Progenitor cell of endocrine pancreas (in vitro differentiated cells): ENCODE results near the gene MAP1LC3A. TPM values are rescaled to one million over a fixed set of nuclear protein-coding genes. Genes with fewer than 3 reads are reported as not detected.

Experiments
- DNase-seq: peaks from one replicate; pipeline ENCODE4 v3.0.0; 2021; ENCODE audit warnings: low spot score; ENCODE audit not compliant: unreplicated experiment
- H3K27ac Mint-ChIP-seq: 2 replicates; pipeline ENCODE4 v1.8.0; 2021; ENCODE audit warnings: mild to moderate bottlenecking, moderate library complexity, mixed read lengths
- H3K27me3 Mint-ChIP-seq: 2 replicates; pipeline ENCODE4 v1.8.0; 2021; ENCODE audit warnings: mixed read lengths
- H3K36me3 Mint-ChIP-seq: 2 replicates; pipeline ENCODE4 v1.8.0; 2022; ENCODE audit warnings: mixed read lengths; ENCODE audit not compliant: insufficient read depth
- H3K4me1 Mint-ChIP-seq: 2 replicates; pipeline ENCODE4 v1.8.0; 2021; ENCODE audit warnings: low read depth, mixed read lengths
- H3K4me3 Mint-ChIP-seq: 2 replicates; pipeline ENCODE4 v1.8.0; 2021; ENCODE audit warnings: low read depth, mild to moderate bottlenecking, moderate library complexity, mixed read lengths
- H3K9me3 Mint-ChIP-seq: 2 replicates; pipeline ENCODE4 v1.8.0; 2021; ENCODE audit warnings: low read depth, mixed read lengths
- total RNA-seq: library from RNA; stranded (reverse); gene quantifications from 2 replicates; pipeline ENCODE4 v1.2.1, GENCODE V29; 2021
- TF ChIP-seq, protein P1 (sequence below): fragments of 200-600 bp; sonication (generic); IDR thresholded peaks from one replicate; pipeline ENCODE4 v1.5.0; 2021; ENCODE audit warnings: antibody characterized with exemption, mild to moderate bottlenecking; ENCODE audit not compliant: unreplicated experiment

MAP1LC3A gene
- total RNA-seq, 1 donor from 2014 or later = 52.8 TPM

DNA sequence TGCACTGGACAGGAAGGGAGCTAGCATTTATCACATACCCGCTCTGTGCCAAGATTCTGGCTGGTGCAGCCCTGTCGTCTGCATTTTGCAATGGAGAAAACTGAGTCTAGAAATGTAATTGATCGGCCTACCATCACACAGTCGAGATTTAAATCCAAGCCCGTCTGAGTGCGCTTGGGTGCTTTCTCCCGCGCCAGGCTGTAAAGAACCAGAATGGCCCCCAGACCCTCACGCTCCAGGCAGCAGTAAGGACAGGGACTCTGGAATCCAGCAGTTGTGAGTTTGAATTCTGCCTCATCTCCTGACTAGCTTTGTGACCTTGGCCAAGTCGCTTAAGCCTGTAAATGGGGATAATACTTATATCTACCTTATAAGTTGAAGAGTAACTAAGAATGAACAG, 31.5 kb upstream of the MAP1LC3A start:
- DNase-seq = no peak
- H3K4me3 Mint-ChIP-seq = no peak overlapping the region
- peaks cover 23% of the 10 kb centered on the region for H3K36me3 Mint-ChIP-seq
- no peaks in the 10 kb centered on the region for H3K9me3 Mint-ChIP-seq
- no peaks in the 10 kb centered on the region for H3K27me3 Mint-ChIP-seq
- peak overlapping the region; percentile 46 for H3K27ac Mint-ChIP-seq
- H3K4me1 Mint-ChIP-seq = peaks cover 17% of the 10 kb centered on the region
- TF ChIP-seq, protein P1, sequence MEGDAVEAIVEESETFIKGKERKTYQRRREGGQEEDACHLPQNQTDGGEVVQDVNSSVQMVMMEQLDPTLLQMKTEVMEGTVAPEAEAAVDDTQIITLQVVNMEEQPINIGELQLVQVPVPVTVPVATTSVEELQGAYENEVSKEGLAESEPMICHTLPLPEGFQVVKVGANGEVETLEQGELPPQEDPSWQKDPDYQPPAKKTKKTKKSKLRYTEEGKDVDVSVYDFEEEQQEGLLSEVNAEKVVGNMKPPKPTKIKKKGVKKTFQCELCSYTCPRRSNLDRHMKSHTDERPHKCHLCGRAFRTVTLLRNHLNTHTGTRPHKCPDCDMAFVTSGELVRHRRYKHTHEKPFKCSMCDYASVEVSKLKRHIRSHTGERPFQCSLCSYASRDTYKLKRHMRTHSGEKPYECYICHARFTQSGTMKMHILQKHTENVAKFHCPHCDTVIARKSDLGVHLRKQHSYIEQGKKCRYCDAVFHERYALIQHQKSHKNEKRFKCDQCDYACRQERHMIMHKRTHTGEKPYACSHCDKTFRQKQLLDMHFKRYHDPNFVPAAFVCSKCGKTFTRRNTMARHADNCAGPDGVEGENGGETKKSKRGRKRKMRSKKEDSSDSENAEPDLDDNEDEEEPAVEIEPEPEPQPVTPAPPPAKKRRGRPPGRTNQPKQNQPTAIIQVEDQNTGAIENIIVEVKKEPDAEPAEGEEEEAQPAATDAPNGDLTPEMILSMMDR = no peak

DNA sequence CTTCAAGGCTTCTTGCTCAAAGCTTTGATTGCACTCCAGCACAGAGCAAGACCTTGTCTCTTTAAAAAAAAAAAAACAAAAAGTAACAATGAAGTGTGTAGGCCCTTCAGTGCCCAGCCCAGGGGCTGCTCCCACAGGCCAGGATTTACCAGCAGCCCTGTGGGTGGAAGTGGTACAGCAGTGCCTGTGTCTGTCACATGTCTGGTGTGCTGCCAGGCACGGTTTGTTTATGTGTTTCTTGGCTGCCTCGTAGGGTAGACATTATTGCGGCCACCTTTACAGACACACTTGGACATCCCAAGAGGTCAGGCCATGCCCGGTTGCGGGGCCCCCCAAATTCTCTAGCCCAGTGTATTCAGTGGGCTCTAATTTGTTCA, 29.6 kb upstream of the MAP1LC3A start:
- TF ChIP-seq, protein P1 = no peak
- H3K9me3 Mint-ChIP-seq = no peaks in the 10 kb centered on the region
- peaks cover 10% of the 10 kb centered on the region for H3K4me1 Mint-ChIP-seq
- H3K4me3 Mint-ChIP-seq = no peak overlapping the region
- no peak for DNase-seq
- H3K27me3 Mint-ChIP-seq = no peaks in the 10 kb centered on the region
- peaks cover 19% of the 10 kb centered on the region for H3K36me3 Mint-ChIP-seq
- H3K27ac Mint-ChIP-seq = no peak overlapping the region

DNA sequence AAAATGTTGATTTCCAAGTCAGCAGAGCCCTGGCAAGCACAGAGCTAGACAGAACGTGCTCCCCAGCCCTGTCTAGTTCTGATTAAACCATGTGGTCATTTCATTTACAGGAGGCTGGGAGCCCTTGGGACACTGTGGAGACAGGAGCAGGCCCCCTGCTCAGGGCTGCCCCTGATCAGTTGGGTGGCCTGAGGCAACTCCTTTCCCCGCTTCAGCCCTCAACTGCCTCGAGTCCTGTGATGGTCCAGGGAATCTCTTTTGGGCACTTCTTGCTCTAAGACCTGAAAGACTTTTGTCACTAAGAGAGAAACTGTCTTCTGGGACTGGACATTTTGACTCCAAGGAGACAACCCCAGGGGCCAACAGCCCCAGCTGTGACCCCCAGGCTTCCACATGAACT, 28.8 kb upstream of the MAP1LC3A start:
- H3K27me3 Mint-ChIP-seq = no peaks in the 10 kb centered on the region
- H3K4me3 Mint-ChIP-seq = no peak overlapping the region
- peaks cover 10% of the 10 kb centered on the region for H3K4me1 Mint-ChIP-seq
- H3K36me3 Mint-ChIP-seq = peaks cover 25% of the 10 kb centered on the region
- H3K9me3 Mint-ChIP-seq = no peaks in the 10 kb centered on the region
- no peak for DNase-seq
- TF ChIP-seq, protein P1 = no peak
- peak overlapping the region; percentile 73 for H3K27ac Mint-ChIP-seq

DNA sequence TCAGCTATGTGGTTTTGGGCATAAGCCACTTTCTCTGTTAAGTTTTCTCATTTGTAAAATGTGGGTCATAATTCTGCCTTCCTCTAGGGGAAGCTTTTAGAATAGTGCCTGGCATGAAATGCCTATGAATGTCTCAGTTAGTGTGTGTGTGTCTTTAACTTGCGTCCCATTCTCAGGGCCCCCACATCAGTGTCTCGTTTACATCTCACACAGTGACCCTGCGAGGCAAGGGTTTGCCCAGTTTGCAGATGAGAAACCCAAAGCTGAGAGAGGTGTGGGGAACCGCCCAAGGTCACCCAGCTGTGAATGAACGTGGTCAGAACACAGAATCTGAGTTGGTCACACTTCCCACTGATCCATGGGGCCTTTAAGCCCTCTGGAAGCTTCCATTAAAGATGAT, 28.2 kb upstream of the MAP1LC3A start:
- TF ChIP-seq, protein P1 = no peak
- H3K27me3 Mint-ChIP-seq = no peaks in the 10 kb centered on the region
- no peak overlapping the region for H3K27ac Mint-ChIP-seq
- no peak for DNase-seq
- peaks cover 28% of the 10 kb centered on the region for H3K36me3 Mint-ChIP-seq
- H3K4me3 Mint-ChIP-seq = no peak overlapping the region
- H3K9me3 Mint-ChIP-seq = no peaks in the 10 kb centered on the region
- H3K4me1 Mint-ChIP-seq = peaks cover 8% of the 10 kb centered on the region

DNA sequence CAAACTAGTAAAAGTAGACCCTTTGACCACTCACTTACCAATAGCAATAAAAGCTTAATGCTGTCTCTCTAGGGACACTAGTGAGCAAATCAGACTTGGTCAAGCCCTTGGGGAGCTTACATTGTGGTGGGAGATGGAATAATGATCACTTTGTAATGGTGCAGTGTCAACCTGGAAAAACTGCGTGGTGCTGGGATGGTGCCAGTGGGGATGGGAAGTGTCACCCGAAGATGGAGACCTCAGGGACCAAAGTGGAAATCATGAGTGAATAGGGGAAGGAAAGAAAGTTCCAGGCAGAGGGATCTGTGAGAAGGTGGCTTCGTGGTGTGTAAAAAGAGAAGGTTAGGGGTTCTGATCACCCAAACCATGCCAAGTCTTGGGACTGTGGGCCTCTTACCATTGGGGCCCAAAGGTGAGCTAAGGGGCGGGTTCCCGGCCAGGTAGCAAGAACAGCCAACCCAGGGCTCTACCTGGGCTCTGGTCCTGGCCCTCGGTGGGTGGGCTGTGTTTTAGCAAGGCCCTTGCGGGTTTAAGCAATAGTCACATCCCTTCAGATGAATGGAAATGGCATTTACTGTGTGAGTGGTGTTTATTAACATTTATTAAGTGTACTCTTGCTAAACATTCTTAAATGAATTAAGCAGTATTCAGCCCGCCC, 26.8 kb upstream of the MAP1LC3A start:
- TF ChIP-seq, protein P1 = no peak
- H3K9me3 Mint-ChIP-seq = no peaks in the 10 kb centered on the region
- peaks cover 33% of the 10 kb centered on the region for H3K36me3 Mint-ChIP-seq
- H3K4me3 Mint-ChIP-seq = no peak overlapping the region
- H3K27ac Mint-ChIP-seq = no peak overlapping the region
- DNase-seq = no peak
- no peaks in the 10 kb centered on the region for H3K4me1 Mint-ChIP-seq
- H3K27me3 Mint-ChIP-seq = no peaks in the 10 kb centered on the region
